ENCODE measurements around the gene TMC2.

DNA sequence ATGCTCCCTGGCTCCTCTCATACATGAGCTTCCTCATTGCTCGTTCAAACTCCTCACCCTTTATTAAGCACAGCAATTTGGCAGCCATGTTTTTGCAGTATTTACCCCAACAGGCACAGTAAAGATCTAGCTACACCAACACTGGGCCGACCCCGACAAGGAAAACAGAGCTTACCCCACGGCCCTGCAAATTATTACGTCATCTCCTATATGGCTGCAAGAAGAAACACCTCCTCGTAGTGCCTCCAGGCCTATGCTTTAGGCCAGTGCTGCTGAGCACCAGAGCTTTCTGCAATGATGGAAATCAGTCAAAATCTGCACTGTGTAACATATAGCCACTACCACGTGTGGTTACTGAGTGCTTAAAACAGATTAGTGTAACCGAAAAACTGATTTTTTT, 26.7 kb downstream of the TMC2 start:
- TF ChIP-seq, protein P1, sequence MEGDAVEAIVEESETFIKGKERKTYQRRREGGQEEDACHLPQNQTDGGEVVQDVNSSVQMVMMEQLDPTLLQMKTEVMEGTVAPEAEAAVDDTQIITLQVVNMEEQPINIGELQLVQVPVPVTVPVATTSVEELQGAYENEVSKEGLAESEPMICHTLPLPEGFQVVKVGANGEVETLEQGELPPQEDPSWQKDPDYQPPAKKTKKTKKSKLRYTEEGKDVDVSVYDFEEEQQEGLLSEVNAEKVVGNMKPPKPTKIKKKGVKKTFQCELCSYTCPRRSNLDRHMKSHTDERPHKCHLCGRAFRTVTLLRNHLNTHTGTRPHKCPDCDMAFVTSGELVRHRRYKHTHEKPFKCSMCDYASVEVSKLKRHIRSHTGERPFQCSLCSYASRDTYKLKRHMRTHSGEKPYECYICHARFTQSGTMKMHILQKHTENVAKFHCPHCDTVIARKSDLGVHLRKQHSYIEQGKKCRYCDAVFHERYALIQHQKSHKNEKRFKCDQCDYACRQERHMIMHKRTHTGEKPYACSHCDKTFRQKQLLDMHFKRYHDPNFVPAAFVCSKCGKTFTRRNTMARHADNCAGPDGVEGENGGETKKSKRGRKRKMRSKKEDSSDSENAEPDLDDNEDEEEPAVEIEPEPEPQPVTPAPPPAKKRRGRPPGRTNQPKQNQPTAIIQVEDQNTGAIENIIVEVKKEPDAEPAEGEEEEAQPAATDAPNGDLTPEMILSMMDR (IDR thresholded peaks at IDR 0.05): no peak
- TF ChIP-seq POLR2A (IDR thresholded peaks at IDR 0.05): no peak
